ENCODE results near the gene TRIM67. TPM values are rescaled to one million over a fixed set of nuclear protein-coding genes. Genes with fewer than 3 reads are reported as not detected.
A peak's percentile ranks its signal among the peaks of the same experiment; 100 is the strongest.
"Not testable (repeated sequence)": the region's sequence is repeated elsewhere in the genome, so short reads cannot be mapped to it uniquely, and the experiment has no call there.

Gene TRIM67
- 0.06 TPM for polyA plus RNA-seq (2013, experiment 1 of 2; ENCODE audit: insufficient read length)
- 0.06 TPM for polyA plus RNA-seq (2013, experiment 2 of 2; ENCODE audit: insufficient read length)

- DNase-seq = no peak
Observed at GRCh38 chr1:231161667-231162296, at the start of gene TRIM67. Gene TRIM67, plus strand, starts transcription at chr1:231162058. Its CDS starts 912 bp downstream, at chr1:231162970.

- DNase-seq = no peak
Observed at GRCh38 chr1:231116738-231117137, 45.1 kb upstream of the TRIM67 start.

GRCh38 chr1:231118704-231119453, 43.0 kb upstream of the TRIM67 start:
- no peak for DNase-seq

GRCh38 chr1:231121533-231121932, 40.3 kb upstream of the TRIM67 start:
- no peak for DNase-seq

GRCh38 chr1:231122143-231122542, 39.7 kb upstream of the TRIM67 start:
- DNase-seq = no peak

- no peak for DNase-seq
Observed at GRCh38 chr1:231124746-231125145, 37.1 kb upstream of the TRIM67 start.

GRCh38 chr1:231125972-231126580, 35.8 kb upstream of the TRIM67 start:
- DNase-seq = no peak

- not testable (repeated sequence) for DNase-seq
Observed at GRCh38 chr1:231127106-231127505, 34.8 kb upstream of the TRIM67 start.

GRCh38 chr1:231128471-231128870, 33.4 kb upstream of the TRIM67 start:
- not testable (repeated sequence) for DNase-seq

- DNase-seq = no peak
Observed at GRCh38 chr1:231130544-231130943, 31.3 kb upstream of the TRIM67 start.

GRCh38 chr1:231132591-231132990, 29.3 kb upstream of the TRIM67 start:
- not testable (repeated sequence) for DNase-seq

- peak; percentile 2 for DNase-seq
Observed at GRCh38 chr1:231134624-231135023, 27.2 kb upstream of the TRIM67 start.

GRCh38 chr1:231138236-231138635, 23.6 kb upstream of the TRIM67 start:
- DNase-seq = peak; percentile 55

- peak; percentile 85 for DNase-seq
Observed at GRCh38 chr1:231139125-231139649, 22.7 kb upstream of the TRIM67 start.

GRCh38 chr1:231139659-231140654, 21.9 kb upstream of the TRIM67 start:
- DNase-seq = peak; percentile 99

- DNase-seq = peak; percentile 14
Observed at GRCh38 chr1:231144416-231145193, 17.3 kb upstream of the TRIM67 start.

- no peak for DNase-seq
Observed at GRCh38 chr1:231147896-231148295, 14.0 kb upstream of the TRIM67 start.

- DNase-seq = no peak
Observed at GRCh38 chr1:231151811-231152210, 10.0 kb upstream of the TRIM67 start.

- no peak for DNase-seq
Observed at GRCh38 chr1:231153726-231154125, 8.1 kb upstream of the TRIM67 start.

GRCh38 chr1:231155808-231156207, 6.0 kb upstream of the TRIM67 start:
- no peak for DNase-seq

- peak; percentile 37 for DNase-seq
Observed at GRCh38 chr1:231157311-231157710, 4.5 kb upstream of the TRIM67 start.
